VCaP (cell line): ENCODE results near the gene LAMA5.

Experiments used
- H3K27ac ChIP-seq: fragments of 450-650 bp; 2 replicates; pipeline ENCODE4 v1.5.1; 2017
- CTCF ChIP-seq: fragments of 450-650 bp; conservative IDR thresholded peaks from 2 replicates; pipeline ENCODE4 v1.5.1; 2017; ENCODE audit warnings: mild to moderate bottlenecking, moderate library complexity

LAMA5 gene

GRCh38 chr20:62309198-62309944, 57.7 kb downstream of the LAMA5 start:
- H3K27ac ChIP-seq: no peak overlapping the region
- no peak for TF ChIP-seq CTCF

GRCh38 chr20:62308102-62308822, 58.9 kb downstream of the LAMA5 start:
- no peak for TF ChIP-seq CTCF
- H3K27ac ChIP-seq: peak overlapping the region; percentile 98

GRCh38 chr20:62307226-62308101, 59.6 kb downstream of the LAMA5 start:
- TF ChIP-seq CTCF: no peak
- H3K27ac ChIP-seq: peak overlapping the region; percentile 98

GRCh38 chr20:62306414-62307187, 60.5 kb downstream of the LAMA5 start:
- no peak for TF ChIP-seq CTCF
- peak overlapping the region; percentile 98 for H3K27ac ChIP-seq

- TF ChIP-seq CTCF: no peak
- H3K27ac ChIP-seq: peak overlapping the region; percentile 98
Measured at GRCh38 chr20:62305765-62306413, 61.2 kb downstream of the LAMA5 start.

GRCh38 chr20:62305149-62305764, 61.9 kb downstream of the LAMA5 start:
- no peak for TF ChIP-seq CTCF
- H3K27ac ChIP-seq: peak overlapping the region; percentile 98
